ENCODE results near the gene CD36.

- TF ChIP-seq POLR2A (IDR thresholded peaks at IDR 0.05; ENCODE audit: low read depth, low read length) (no peak), POLR2AphosphoS5 (IDR thresholded peaks at IDR 0.05; ENCODE audit: low read depth, low read length) (no peak), PAX5 (IDR thresholded peaks at IDR 0.05; ENCODE audit: insufficient read depth, low read length, severe bottlenecking) (no peak), TAF1 (IDR thresholded peaks at IDR 0.05; ENCODE audit: low read depth, low read length) (no peak)
Measured at GRCh38 chr7:80611353-80611752, 27.1 kb upstream of the CD36 start.

All from GM12891 (cell line).